GM19372 (cell line): ENCODE data around the gene PLAU.
A peak's percentile ranks its signal among the peaks of the same experiment; 100 is the strongest.
"Not testable (repeated sequence)": the region's sequence is repeated elsewhere in the genome, so short reads cannot be mapped to it uniquely, and the experiment has no call there.

Experiments
- ATAC-seq: cut with Tn5 transposase; IDR thresholded peaks from one replicate; pipeline ENCODE4 v1.9.1; 2021; ENCODE audit warnings: mild to moderate bottlenecking, low read depth, moderate library complexity; ENCODE audit not compliant: unreplicated experiment

Gene PLAU

GRCh38 chr10:73894245-73894971, 16.5 kb upstream of the PLAU start:
- no peak for ATAC-seq

GRCh38 chr10:73895381-73895780, 15.6 kb upstream of the PLAU start:
- ATAC-seq: not testable (repeated sequence)

- no peak for ATAC-seq
These were observed 13.2 kb upstream of the PLAU start for GRCh38 chr10:73897693-73898092.

GRCh38 chr10:73898730-73899410, 12.1 kb upstream of the PLAU start:
- ATAC-seq: no peak

GRCh38 chr10:73899423-73899822, 11.5 kb upstream of the PLAU start:
- no peak for ATAC-seq

GRCh38 chr10:73900064-73900463, 10.9 kb upstream of the PLAU start:
- ATAC-seq: no peak

GRCh38 chr10:73901261-73901660, 9.7 kb upstream of the PLAU start:
- ATAC-seq: no peak

- ATAC-seq: no peak
These were observed 8.6 kb upstream of the PLAU start for GRCh38 chr10:73902351-73902750.

GRCh38 chr10:73905256-73906020, 5.5 kb upstream of the PLAU start:
- no peak for ATAC-seq

GRCh38 chr10:73906524-73907447, 4.1 kb upstream of the PLAU start:
- ATAC-seq: no peak

GRCh38 chr10:73907841-73908517, 3.0 kb upstream of the PLAU start:
- ATAC-seq: no peak

- ATAC-seq: peak; percentile 43
These were observed 1.9 kb upstream of the PLAU start for GRCh38 chr10:73908853-73909539.

GRCh38 chr10:73909540-73910115, 1.3 kb upstream of the PLAU start:
- no peak for ATAC-seq

GRCh38 chr10:73910401-73910763, 550 bp upstream of the PLAU start:
- ATAC-seq: no peak

GRCh38 chr10:73911553-73912004, 647 bp downstream of the PLAU start:
- ATAC-seq: no peak

- ATAC-seq: no peak
These were observed 3.1 kb downstream of the PLAU start for GRCh38 chr10:73914036-73914435.

GRCh38 chr10:73915206-73915851, 4.4 kb downstream of the PLAU start:
- ATAC-seq: no peak

- no peak for ATAC-seq
These were observed 6.0 kb downstream of the PLAU start for GRCh38 chr10:73916761-73917470.
